Ureter (tissue), 1 donor: ENCODE measurements around the gene HOOK2. TPM values are rescaled to one million over a fixed set of nuclear protein-coding genes. Genes with fewer than 3 reads are reported as not detected.
A peak's percentile ranks its signal among the peaks of the same experiment; 100 is the strongest.

Source experiments
- DNase-seq: peaks from one replicate; pipeline ENCODE4 v3.0.0-alpha.2; 2020; ENCODE audit warnings: low spot score
- total RNA-seq: library from RNA; stranded (reverse); gene quantifications from one replicate; pipeline ENCODE4 v1.2.4, GENCODE V29; 2023
- donor health status: DM: yes; HTN: yes; CAD: no.

Gene HOOK2
- total RNA-seq, 1 donor from 2014 or later, result 79.0 TPM

DNA sequence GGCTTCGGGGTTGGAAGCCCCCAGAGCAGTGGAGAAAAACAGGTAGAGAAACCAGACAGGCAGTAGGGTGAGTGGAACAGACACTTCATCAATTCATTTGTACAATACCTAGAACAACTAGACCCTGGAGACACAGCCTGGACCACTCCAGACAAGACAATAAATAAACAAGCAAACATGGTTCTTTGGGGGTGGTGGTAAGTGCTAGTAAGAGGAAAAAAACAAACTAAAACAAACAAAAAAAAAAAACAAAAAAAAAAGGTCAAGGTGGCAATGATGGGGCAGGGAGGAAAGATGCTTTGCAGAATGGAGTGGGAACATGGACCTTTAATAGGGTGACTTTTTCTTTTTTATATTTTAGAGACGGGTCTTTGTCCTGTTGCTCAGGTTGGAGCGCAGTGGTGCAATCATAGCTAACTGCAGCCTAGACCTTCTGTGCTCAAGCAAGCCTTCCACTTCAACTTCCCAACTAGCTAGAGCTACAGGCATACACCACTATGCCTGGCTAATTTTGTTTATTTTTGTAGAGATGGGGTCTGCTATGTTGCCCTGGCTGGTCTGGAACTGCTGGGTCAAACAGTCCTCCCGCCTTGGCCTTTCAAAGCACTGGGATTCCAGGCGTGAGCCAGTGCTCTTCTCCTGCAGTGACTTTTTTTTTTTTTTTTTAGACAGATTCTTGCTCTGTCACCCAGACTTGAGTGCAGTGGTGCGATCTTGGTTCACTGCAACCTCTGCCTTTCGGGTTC, 19.0 kb upstream of the HOOK2 start:
- peak; percentile 45 for DNase-seq

- DNase-seq, result peak; percentile 94
Observed at GRCh38 chr19:12793290-12794195, 18.2 kb upstream of the HOOK2 start.

DNA sequence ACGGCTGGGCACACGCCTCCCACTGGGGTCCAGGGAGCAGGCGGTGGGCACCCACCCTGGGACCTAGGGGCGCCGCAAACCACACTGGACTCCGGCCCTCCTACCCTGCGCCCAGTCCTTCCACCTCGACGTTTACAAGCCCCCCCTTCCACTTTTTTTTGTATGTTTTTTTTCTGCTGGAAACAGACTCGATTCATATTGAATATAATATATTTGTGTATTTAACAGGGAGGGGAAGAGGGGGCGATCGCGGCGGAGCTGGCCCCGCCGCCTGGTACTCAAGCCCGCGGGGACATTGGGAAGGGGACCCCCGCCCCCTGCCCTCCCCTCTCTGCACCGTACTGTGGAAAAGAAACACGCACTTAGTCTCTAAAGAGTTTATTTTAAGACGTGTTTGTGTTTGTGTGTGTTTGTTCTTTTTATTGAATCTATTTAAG, 17.5 kb upstream of the HOOK2 start:
- peak; percentile 53 for DNase-seq

- DNase-seq, result peak; percentile 78
Observed at GRCh38 chr19:12792051-12792852, 16.9 kb upstream of the HOOK2 start.

GRCh38 chr19:12791345-12792050, 16.1 kb upstream of the HOOK2 start, which contains the start of gene JUNB:
Gene JUNB (plus strand): TSS chr19:12791486. CDS start chr19:12791772, 286 bp downstream.
- peak; percentile 99 for DNase-seq

DNA sequence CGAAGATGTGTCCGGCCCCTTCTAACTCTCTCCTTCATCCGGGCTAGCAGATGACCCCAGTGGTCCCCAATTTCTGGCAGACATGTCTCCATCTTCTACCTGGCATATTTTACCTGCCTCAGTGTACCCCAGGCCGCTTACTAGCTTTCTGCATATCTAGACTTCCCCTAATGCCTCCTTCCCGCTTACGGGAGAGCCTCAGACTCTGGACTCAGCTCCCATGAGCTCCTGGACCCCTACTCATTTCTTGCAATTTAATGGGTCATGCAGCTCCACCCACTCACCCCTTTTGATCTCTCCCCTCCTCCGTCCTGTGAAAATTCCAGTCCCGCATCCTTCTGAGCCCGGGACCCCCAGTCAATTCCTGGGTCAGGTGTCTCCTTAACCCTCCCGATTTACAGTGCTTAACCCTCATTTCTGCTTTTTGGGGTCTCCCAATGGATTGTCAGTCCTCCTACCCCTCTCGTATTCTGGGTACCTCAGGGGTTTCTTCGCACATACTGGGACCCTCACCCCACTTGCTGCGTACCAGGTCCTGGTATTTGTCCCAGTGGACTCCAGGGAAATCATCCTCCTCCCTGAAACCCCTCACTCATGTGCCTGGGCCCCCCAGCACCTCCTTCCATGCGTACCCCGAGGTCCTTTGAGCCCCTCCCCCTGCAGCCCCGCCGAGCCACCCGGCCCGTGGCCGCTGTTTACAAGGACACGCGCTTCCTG, 15.4 kb upstream of the HOOK2 start:
- DNase-seq, result peak; percentile 55

GRCh38 chr19:12789904-12790619, 14.7 kb upstream of the HOOK2 start:
- peak; percentile 97 for DNase-seq

DNA sequence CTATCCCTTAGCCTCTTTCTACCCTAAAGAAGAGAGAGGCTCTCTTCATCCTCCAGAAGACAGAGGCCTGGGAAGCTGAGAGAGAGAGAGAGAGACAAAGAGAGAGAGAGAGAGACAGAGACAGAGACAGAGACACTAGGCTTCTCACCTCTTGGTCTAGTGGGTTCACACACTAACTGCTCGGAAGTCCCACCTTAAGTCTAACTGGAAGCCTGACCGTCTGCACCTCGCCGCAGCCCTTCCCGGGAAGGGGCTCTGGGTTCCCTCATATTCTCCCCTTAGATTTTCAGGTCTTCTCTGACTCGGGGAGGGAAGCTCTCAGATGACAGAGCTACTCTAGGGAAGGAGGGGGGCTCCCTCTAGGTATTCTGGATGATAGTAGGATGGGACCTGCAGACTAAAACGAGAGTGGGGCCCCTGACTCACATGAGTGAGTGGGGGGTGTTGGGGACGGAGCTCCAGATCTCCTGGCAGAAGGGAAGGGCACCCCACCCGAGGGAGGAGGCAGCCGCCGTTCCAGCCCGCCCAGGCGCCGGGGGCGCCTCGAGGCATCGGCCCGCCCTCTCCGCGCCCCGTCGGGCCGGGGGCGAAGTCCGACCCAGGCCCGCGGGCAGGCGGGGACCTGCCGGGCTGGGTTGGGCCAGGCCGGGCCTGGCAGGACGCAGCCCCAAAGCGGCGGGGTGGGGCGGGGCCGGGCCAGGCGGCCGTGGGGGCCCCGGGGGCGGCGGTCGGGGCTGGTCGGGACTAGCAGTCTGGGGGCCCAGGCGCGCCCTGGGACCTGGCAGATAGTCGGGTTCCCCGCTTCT, 13.9 kb upstream of the HOOK2 start:
- no peak for DNase-seq

DNA sequence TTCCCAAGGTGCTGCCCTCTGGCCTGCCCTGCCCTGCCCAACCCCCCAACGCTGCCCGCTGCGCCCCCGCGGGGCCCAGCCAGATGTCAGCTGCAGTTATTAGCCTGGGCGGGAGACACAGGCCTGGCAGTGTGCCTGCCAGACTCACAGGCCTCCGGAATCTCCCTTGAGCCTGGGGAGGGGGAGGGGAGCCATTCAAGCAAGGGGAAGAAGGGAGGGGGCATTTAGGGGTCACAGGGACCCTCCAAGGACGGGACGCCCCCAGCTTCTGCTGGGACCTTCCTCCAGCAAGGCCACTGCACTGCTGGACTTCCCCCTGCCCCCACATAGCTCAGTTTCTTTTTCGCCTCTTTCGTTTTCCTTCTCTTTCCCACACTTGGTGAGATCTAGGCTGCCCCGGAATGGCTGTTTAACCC, 13.3 kb upstream of the HOOK2 start:
- DNase-seq, result peak; percentile 80

GRCh38 chr19:12788042-12788681, 12.8 kb upstream of the HOOK2 start:
- no peak for DNase-seq

GRCh38 chr19:12787458-12787857, 12.1 kb upstream of the HOOK2 start:
- DNase-seq, result no peak

- no peak for DNase-seq
Observed at GRCh38 chr19:12786952-12787351, 11.6 kb upstream of the HOOK2 start.

- peak; percentile 85 for DNase-seq
Observed at GRCh38 chr19:12786141-12786870, 11.0 kb upstream of the HOOK2 start.

DNA sequence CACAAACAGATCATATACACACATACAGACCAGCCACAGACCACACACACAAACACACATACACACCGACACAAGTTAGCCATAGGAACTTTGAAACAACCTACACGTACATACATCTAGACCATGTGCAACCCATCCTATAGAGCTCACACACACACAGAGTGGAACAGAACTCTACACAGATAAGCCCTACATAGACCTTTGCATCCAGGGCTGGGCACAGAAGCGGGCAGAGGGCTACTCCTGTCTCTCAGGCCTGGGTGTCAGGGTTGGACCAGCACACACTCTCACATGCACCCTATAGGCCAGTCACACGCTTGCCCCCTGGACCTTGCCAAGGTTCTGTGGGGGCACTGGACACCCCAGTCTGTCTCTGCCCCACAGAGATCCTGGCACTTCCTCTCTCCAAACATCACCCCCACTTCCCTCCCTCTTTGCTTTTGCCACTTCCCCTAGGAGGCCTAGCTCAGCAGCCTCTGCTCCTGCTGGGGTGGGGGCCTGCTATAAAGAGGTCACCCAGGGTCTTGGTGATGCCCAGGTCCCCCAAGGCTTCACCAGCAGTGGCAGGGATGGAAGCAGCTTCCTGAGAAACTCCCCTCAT, 10.2 kb upstream of the HOOK2 start:
- DNase-seq, result no peak

DNA sequence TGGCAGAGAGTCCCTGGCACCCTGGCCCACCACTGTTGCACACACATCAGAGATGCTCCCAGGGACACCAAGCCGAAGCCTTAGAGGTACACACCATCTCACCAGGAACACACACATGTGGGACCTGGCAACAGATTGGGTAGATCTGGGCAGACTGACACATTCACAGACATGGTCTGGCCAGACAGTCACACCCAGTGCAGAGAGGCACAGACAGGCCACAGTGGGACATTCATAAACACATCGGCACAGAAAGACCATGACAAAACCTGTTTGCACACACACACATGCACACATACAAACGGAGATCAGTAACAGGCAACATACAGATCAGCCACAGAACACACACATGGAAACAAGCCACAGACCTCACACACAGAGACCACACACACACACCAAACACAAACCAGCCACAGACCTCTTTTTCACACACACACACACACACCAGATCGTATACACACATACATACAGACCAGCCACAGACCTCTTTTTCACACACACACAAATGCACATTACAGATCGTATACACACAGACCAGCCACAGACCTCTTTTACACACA, 9.6 kb upstream of the HOOK2 start:
- no peak for DNase-seq

DNA sequence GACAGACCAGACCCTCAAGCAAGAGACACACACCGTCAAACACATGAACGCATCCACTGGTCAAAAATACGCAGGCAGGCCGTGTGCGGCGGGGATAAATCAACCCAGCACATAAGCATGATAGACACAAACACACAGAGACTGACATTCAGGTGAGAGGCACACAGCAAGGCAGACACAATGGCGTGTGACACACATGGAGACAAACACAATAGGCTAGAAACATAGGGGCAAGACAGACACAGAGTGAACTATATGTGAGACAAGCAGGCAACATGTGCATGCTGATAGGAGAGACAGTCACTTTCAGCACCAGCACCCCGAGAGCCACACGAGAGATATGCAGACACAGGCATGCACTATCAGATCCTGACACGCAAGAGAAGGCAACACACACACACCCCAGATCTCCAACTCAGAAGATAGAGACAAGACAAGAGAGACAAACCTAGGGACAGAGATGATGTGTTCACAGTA, 9.1 kb upstream of the HOOK2 start:
- no peak for DNase-seq

DNA sequence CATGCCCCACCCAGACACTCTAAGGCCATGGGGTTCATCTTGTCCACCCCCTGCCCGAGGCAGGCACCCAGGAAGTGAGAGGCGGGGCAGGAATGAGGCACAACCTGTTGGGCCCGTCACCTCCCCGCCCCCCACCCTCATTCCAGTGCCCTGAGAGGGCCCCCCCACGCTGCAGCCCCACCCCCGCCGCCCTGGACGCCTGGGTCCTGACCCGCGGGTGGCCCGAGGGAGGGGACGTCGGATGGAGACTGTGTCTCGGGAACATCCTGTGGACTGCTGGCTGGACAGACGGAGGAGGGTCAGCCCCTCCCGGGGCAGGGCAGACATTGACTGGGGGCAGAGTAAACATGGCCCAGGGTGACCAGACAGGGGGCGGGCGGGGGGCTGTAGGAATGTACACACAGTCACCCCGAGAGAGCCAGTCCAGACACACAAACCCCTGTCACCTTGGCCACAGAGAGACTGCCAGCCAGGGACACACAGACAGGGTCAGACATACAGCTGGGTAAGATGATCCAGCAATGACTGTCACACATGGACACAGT, 8.6 kb upstream of the HOOK2 start:
- peak; percentile 79 for DNase-seq
